Right renal pelvis (tissue), 4 donors: ENCODE results near the gene NXPH4. TPM values are rescaled to one million over a fixed set of nuclear protein-coding genes. Genes with fewer than 3 reads are reported as not detected.

Source experiments
- DNase-seq, 4 donors: peaks; one replicate each; pipeline ENCODE4 v3.0.0-alpha.2; 2013; ENCODE audit warnings: low read depth in 4 of 4, low spot score in 3 of 4, missing footprints in 1 of 4
- polyA plus RNA-seq, 4 donors: library from polyadenylated mRNA; unstranded; fragments of 120-200 nt; gene quantifications; one replicate each; pipeline ENCODE4 v1.2.1, GENCODE V29; 2013; ENCODE audit not compliant: insufficient read length in 4 of 4

NXPH4 gene
- polyA plus RNA-seq, 4 donors = 2.4 to 4.4 (median 3.1) TPM

DNA sequence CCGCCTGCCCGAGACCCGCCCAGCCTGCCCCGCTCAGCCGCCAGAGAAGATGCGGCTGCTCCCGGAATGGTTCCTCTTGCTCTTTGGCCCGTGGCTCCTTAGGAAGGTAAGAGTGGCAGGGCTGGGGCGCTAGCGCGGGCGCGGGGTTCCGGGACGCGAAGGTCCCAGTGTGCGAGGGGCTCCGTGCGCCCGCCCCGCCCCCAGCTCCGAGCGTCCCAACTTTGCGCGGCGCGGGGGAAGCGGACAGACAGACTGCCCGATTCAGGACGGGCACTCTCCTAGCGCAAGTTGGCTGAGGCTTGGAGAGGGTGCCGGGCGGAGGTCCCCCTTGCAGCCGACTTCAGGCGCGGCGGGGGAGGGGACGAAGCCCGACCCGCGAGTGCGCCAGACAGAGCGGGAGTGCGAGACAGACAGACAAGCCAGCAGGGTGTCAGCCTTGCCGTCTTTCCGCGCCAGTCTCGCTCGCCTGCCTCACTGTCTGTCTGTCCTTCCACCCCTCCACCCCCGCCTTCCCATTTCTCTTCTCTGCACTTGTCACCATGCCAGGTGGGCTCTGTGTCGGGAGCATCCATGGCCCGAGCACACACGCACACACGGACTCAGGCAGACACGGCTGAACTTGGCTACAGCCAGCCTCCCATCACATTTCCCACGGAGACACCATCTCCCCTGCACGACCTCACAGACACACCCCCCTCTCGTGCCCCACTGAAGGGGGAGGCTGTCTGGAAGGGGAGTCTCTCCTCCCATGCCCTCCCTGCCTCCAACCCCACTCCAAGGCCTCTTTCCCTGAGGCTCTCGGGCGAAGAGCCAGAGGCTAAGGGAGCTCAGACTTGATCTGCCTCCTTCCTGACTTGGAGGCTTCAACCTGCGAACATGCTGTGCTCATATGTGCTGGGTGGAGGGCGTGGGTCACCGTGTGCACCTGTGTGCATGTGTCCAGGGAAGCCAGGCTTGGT lies 606 bp downstream of the NXPH4 start:
- no peak for DNase-seq

DNA sequence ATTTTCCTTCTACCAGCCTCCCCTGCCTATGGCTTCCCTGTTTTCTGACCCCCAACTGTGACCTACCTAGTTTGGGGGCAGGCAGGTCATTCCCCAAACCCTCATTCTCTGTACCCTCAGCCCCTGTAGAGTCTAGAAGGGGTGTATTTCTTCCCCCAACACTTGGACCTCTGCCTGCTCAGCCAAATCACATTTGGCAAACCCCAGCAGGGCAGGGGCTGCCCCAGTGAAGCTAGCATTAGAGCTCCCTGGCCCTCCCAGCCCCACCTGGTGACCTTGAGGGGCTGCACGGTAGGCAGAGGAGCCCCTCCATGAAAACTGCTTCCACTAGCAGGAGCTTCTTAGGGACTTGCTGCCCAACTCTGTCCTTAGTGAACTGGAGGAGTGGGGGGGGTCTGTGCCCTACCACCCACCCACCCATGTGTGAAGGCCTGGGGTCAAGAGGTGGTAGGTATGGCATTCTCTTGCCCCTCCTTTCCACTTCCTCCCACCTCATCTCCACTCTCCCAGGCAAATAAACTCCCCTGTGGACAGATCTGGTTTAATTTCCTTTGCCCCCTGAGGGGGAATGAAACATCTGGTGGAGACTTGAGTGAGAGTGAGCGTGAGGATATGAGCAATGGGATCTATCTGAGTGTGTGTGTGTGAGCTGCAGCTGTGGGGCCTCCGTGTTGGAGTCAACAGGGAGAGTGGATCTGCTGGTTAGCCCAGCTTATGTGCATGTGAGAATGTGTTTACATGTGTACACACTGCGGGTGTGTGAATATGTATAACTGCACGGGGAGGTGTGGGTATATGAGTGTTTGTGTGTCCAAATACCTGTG lies 1.6 kb downstream of the NXPH4 start:
- no peak for DNase-seq

DNA sequence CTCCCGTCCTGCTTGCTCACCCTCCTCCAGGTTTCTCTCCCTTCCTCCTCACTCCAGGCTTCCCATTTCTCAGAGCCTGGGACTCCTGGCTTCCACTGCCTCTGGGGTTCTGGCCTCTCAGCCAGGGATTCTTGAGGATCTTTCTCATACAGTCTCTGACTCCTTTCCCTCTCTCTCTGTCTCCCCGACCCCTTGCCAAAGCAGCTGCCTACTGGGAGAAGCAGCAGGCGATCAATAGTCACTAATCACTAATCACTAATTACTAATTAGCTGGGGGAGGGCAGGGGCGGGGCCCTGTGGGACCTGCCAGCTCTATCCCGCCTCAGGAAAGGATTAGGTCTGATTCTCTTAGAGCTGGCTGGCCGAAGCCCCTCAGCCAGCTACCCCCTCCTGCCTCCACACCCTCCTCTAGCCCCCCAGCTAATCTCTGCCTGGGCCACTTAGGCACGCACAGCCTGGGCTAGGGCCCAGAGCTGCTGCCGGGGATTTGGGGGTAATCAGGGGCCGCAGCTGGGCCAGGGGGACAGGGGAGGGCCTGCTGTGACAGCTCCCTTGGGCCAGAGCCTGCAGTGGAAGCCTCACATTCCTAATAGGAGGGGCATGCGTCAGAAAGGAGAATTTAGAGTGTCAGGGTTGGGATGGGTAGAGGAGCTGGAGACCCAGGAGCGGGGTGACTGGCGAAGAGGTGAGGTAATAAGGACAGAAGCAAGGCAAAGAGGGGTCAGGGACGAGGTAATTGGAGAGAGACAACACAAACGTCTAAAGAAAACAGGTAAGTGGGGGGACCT lies 2.8 kb downstream of the NXPH4 start:
- no peak for DNase-seq

- no peak for DNase-seq
Measured at GRCh38 chr12:57219993-57220754, 3.6 kb downstream of the NXPH4 start.

DNA sequence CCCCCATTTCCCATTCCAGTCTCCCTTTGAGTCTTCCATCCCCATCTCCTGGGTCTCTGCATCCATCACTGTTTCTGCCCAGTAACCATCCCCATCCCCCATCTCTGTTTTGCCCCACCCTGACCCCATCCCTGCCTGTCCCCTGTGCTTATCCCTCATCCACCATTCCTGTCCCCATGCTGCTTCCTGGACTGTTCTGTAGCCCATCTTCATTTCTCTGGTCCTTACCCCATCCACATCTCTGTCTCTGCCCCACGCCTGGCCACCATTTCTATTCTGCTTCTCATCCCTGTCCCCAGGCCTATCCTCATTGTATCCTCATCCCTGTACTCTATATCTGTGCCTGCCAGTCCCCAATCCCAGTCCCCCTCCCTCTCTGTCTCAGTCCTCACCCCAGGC lies 4.2 kb downstream of the NXPH4 start:
- no peak for DNase-seq

GRCh38 chr12:57221169-57221917 lies 4.7 kb downstream of the NXPH4 start:
- no peak for DNase-seq

- DNase-seq = no peak
Measured at GRCh38 chr12:57222286-57223190, 5.9 kb downstream of the NXPH4 start.

GRCh38 chr12:57223191-57224165 lies 6.9 kb downstream of the NXPH4 start:
- no peak for DNase-seq

DNA sequence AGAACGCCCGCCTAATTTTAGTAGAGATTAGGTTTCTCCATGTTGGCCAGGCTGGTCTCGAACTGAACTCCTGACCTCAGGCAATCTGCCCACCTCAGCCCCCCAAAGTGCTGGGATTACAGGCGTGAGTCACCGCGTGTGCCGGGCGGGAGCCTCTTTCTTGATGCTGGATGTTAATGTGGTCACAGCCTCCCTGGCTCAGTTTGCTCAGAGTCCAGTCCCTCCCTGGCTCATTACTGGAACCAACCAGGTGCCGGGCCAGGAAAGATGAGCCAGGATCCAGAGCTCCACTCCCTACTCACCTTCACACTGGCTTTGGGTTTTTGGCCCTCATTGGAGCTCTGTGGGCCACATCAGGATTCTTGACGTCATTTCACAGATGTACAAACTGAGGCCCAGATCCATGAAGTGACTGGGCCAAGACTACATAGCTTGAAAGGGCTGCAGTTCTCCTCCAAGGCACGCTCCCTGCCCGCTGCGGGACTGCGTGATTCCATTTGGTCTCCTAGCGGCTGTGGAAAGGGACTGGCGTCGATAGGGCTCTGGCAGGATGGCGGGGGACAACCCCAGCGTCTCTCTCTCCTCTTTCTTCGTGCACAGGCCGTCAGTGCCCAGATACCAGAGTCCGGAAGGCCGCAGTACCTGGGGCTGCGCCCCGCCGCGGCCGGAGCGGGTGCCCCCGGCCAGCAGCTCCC lies 7.8 kb downstream of the NXPH4 start:
- no peak for DNase-seq

DNA sequence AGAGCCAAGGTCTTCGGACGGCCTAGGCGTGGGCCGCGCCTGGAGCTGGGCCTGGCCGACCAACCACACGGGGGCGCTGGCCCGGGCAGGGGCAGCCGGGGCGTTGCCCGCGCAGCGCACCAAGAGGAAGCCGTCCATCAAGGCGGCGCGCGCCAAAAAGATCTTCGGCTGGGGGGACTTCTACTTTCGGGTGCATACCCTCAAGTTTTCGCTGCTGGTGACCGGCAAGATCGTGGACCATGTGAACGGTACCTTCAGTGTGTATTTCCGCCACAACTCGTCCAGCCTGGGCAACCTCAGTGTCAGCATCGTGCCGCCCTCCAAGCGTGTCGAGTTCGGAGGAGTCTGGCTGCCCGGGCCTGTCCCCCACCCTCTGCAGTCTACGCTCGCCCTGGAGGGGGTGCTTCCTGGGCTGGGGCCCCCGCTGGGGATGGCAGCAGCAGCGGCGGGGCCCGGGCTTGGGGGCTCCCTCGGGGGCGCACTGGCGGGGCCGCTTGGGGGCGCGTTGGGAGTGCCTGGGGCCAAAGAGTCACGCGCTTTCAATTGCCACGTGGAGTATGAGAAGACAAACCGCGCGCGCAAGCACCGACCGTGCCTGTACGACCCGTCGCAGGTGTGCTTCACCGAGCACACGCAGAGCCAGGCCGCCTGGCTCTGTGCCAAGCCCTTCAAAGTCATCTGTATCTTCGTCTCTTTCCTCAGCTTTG lies 8.5 kb downstream of the NXPH4 start:
- DNase-seq = no peak

DNA sequence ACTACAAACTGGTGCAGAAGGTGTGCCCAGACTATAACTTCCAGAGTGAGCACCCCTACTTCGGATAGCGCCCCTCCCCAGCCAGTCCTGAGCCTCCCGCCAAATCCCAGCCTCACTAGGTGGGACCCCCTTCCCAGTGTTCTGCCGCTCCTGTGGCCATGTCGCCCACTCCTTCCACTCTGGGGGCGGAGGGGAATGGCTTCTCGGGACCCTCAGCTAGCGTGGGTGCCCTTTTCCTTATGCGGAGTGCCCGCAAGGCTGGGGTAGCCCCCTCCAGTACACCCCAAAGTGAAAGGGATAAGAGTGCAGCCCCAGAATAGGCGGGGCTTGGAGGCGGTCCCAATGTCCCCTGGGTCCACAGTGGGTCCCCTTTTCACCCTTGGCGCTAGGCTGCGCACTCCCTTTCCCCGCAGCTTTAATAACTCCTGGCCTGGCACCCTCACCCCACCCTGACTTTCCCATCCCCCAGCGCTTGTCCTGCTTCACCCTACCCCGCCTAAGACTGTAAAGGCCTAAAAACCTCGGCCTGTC lies 9.2 kb downstream of the NXPH4 start:
- no peak for DNase-seq

DNA sequence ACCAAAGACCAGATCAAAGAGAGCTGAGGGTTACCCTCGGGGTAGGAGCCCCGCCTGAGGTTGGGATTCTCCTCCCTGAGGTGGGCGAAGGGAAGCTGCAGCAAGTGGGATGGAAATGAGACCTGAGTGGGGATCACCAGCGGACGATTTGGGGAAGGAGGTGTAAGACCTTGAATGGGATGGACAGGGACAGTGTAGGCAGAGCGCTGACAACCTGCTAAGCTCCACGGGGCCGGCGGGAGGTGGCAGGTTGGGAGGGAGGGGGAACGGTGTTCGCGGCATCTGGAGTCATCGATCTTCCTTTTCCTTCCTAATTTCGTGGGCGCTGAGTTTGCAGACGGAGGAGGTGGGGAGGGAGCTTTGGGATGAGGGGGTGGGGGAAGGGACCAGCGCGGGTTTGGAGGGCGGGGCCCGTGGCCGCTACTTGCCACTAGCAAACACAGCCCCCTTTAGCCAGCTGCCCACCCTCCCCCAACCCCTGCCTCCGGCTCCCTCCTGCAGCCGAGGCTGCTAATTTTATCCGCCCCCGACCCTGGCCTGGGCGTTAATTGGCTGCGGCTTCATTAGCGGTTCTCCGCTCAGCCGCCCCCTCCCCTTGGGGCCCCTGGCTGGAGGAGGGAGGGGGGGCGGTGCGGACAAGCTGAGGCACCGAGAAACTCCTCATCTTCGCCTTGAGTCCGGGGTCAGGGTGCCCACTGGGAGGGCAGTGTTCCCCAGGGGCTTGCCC lies 10.2 kb downstream of the NXPH4 start:
- DNase-seq = no peak

DNA sequence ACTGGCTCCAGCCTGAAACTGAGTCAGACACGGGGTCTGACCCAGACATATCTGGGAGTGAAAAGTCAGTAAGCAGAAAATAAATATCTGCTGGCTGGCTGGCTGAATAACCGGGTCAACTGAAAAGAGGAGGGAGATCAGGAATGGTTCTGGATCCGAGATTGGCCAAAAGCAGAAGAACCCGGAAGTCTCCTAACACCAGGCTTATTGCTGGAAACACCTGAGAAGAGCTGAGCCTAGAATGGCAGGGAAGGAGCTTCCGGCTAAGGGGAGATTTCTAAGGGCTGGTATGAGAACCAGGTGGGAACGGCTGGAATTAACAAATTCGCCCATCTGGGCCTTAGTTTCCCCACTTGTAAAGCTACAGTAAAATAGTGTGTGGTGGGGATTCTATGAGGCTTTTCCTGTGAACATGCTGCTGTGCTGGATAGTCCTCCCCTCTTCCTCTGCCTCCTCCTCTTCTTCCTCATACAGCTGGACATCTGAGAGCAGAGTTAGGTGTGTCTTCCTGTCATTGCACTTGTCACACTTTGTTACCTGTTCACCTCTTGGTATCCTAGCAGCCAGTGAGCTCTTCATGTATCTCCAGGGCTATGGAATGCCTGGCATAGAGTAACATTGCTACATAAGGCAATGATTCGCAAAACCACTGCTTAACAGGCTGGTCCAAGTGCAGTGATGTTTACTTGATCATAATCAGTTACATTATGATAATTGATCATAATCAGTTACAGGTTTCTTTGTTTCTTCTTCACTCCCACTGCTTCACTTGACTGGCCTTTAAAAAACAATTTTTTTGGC lies 10.9 kb downstream of the NXPH4 start:
- DNase-seq = no peak

DNA sequence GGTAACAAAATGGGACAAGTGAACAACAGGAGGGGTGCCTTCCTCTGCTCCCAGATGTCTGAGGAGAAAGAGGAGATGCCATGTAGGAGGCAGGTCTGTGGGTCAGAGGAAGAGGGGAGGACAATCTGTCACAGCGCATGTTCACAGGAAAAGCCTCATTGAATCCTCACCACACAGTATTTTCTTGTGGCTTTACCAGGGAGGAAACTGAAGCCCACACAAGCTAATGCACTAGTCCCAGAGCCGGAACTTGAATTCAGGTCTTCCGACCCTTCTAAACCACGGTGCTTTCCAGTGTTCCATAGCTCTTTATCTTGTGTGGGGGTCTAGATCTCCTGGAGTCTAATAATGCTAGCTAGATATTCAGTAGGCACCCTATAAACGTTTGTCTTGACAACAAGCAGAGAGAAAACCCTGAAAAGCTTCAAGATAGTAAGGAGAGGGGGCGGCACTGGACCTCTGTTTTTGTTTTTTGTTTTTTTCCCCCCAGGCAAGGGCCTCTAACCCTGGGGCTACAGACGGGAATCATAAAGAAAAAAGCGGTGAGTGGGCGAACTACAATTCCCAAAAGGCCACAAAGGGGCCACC lies 12.5 kb downstream of the NXPH4 start:
- no peak for DNase-seq
